ENCODE data around the gene CLSTN1.
A peak's percentile ranks its signal among the peaks of the same experiment; 100 is the strongest.

The CLSTN1 gene

GRCh38 chr1:9823943-9824701, at the start of gene CLSTN1:
CLSTN1 (minus strand) TSS chr1:9823965; CDS start chr1:9823733, 232 bp downstream.
- peak within 1 kb of the TSS; percentile 94 for H3K9ac ChIP-seq (ENCODE audit: low read depth, low read length)
- H3K4me3 ChIP-seq (ENCODE audit: low read depth in 1 of 2, low read length in 2 of 2) = peak within 1 kb of the TSS; percentile 98 to 100
- H3K27me3 ChIP-seq (ENCODE audit: insufficient read depth, low read length, poor library complexity) = no peaks in the 10 kb centered on the region
- H3K36me3 ChIP-seq (ENCODE audit: insufficient read depth, low read length) = peaks cover 12% of the 10 kb centered on the region
- H4K20me1 ChIP-seq (ENCODE audit: insufficient read depth, low read length) = peaks cover 26% of the 10 kb centered on the region
- H3K4me2 ChIP-seq (ENCODE audit: insufficient read depth, low read length) = peak within 1 kb of the TSS; percentile 76
- H2AFZ ChIP-seq (ENCODE audit: low read depth, low read length) = peak within 1 kb of the TSS; percentile 77
- no peaks in the 10 kb centered on the region for H3K9me3 ChIP-seq (ENCODE audit: insufficient read depth, low read length, severe bottlenecking)
- DNase-seq (peak; percentile 92), ATAC-seq (ENCODE audit: insufficient read depth, low read depth) (peak; percentile 76)
- H3K27ac ChIP-seq (ENCODE audit: low read length) = peak within 1 kb of the TSS; percentile 81
- TF ChIP-seq EZH2 (IDR thresholded peaks at IDR 0.05; ENCODE audit: borderline replicate concordance, low read depth, low read length, severe bottlenecking) (no peak), CTCF (IDR thresholded peaks at IDR 0.05; ENCODE audit: borderline replicate concordance, extremely low read depth, low read length, poor library complexity, severe bottlenecking) (no peak)
- peaks cover 46% of the 10 kb centered on the region for H3K4me1 ChIP-seq (ENCODE audit: insufficient read depth, low read length)
- peaks cover 42% of the 10 kb centered on the region for H3K79me2 ChIP-seq (ENCODE audit: insufficient read depth, low read length)

GRCh38 chr1:9873385-9873784, 49.6 kb upstream of the CLSTN1 start:
- Histone ChIP-seq H3K27me3 (ENCODE audit: insufficient read depth, low read length, poor library complexity) (no peaks in the 10 kb centered on the region), H3K9me3 (ENCODE audit: insufficient read depth, low read length, severe bottlenecking) (no peaks in the 10 kb centered on the region), H2AFZ (ENCODE audit: low read depth, low read length) (no peak overlapping the region), H3K79me2 (ENCODE audit: insufficient read depth, low read length) (no peaks in the 10 kb centered on the region), H3K4me1 (ENCODE audit: insufficient read depth, low read length) (peaks cover 7% of the 10 kb centered on the region), H3K36me3 (ENCODE audit: insufficient read depth, low read length) (peaks cover 2% of the 10 kb centered on the region; the same call in 1 of the 2 replicates), H3K4me3 (ENCODE audit: low read depth in 1 of 2, low read length in 2 of 2) (no peak overlapping the region), H3K27ac (ENCODE audit: low read length) (no peak overlapping the region), H3K4me2 (ENCODE audit: insufficient read depth, low read length) (no peak overlapping the region), H4K20me1 (ENCODE audit: insufficient read depth, low read length) (no peaks in the 10 kb centered on the region), H3K9ac (ENCODE audit: low read depth, low read length) (no peak overlapping the region)
- no peak for TF ChIP-seq CTCF (IDR thresholded peaks at IDR 0.05; ENCODE audit: borderline replicate concordance, extremely low read depth, low read length, poor library complexity, severe bottlenecking)
- no peak for TF ChIP-seq EZH2 (IDR thresholded peaks at IDR 0.05; ENCODE audit: borderline replicate concordance, low read depth, low read length, severe bottlenecking)
- no peak for DNase-seq
- no peak for ATAC-seq (ENCODE audit: insufficient read depth, low read depth)

- Histone ChIP-seq H2AFZ (ENCODE audit: low read depth, low read length) (no peak overlapping the region), H3K9me3 (ENCODE audit: insufficient read depth, low read length, severe bottlenecking) (no peaks in the 10 kb centered on the region), H4K20me1 (ENCODE audit: insufficient read depth, low read length) (no peaks in the 10 kb centered on the region), H3K4me3 (ENCODE audit: low read depth in 1 of 2, low read length in 2 of 2) (no peak overlapping the region), H3K9ac (ENCODE audit: low read depth, low read length) (no peak overlapping the region), H3K4me2 (ENCODE audit: insufficient read depth, low read length) (no peak overlapping the region), H3K27ac (ENCODE audit: low read length) (no peak overlapping the region), H3K27me3 (ENCODE audit: insufficient read depth, low read length, poor library complexity) (no peaks in the 10 kb centered on the region), H3K36me3 (ENCODE audit: insufficient read depth, low read length) (peaks cover 2% of the 10 kb centered on the region; the same call in 1 of the 2 replicates), H3K4me1 (ENCODE audit: insufficient read depth, low read length) (peaks cover 8% of the 10 kb centered on the region), H3K79me2 (ENCODE audit: insufficient read depth, low read length) (no peaks in the 10 kb centered on the region)
- ATAC-seq (ENCODE audit: insufficient read depth, low read depth) = no peak
- TF ChIP-seq EZH2 (IDR thresholded peaks at IDR 0.05; ENCODE audit: borderline replicate concordance, low read depth, low read length, severe bottlenecking) = no peak
- no peak for TF ChIP-seq CTCF (IDR thresholded peaks at IDR 0.05; ENCODE audit: borderline replicate concordance, extremely low read depth, low read length, poor library complexity, severe bottlenecking)
- no peak for DNase-seq
Measured at GRCh38 chr1:9872430-9873165, 48.8 kb upstream of the CLSTN1 start.
